ENCODE results near the gene TMIE.

TMIE gene

GRCh38 chr3:46701181-46701939 is at the start of gene TMIE:
TSS of gene TMIE (plus strand) at chr3:46701392. CDS start at chr3:46701488, 96 bp downstream.
- DNase-seq = no peak

- no peak for DNase-seq
These were observed 45.9 kb upstream of the TMIE start for GRCh38 chr3:46655271-46655670.

GRCh38 chr3:46656778-46657556 is 44.2 kb upstream of the TMIE start:
- no peak for DNase-seq

GRCh38 chr3:46659285-46659684 is 41.9 kb upstream of the TMIE start:
- DNase-seq = no peak

GRCh38 chr3:46660003-46660402 is 41.2 kb upstream of the TMIE start:
- no peak for DNase-seq

- no peak for DNase-seq
These were observed 40.4 kb upstream of the TMIE start for GRCh38 chr3:46660543-46661523.

- no peak for DNase-seq
These were observed 39.1 kb upstream of the TMIE start for GRCh38 chr3:46661776-46662766.

GRCh38 chr3:46662771-46663551 is 38.2 kb upstream of the TMIE start:
- no peak for DNase-seq

- DNase-seq = no peak
These were observed 37.5 kb upstream of the TMIE start for GRCh38 chr3:46663591-46664135.

GRCh38 chr3:46664188-46664970 is 36.8 kb upstream of the TMIE start:
- DNase-seq = no peak

GRCh38 chr3:46664971-46665762 is 36.0 kb upstream of the TMIE start:
- no peak for DNase-seq

GRCh38 chr3:46665763-46666452 is 35.3 kb upstream of the TMIE start:
- DNase-seq = no peak

- DNase-seq = no peak
These were observed 34.7 kb upstream of the TMIE start for GRCh38 chr3:46666453-46666845.

- DNase-seq = no peak
These were observed 34.1 kb upstream of the TMIE start for GRCh38 chr3:46667061-46667621.

GRCh38 chr3:46667657-46668056 is 33.5 kb upstream of the TMIE start:
- DNase-seq = no peak

GRCh38 chr3:46668116-46668515 is 33.1 kb upstream of the TMIE start:
- no peak for DNase-seq

- no peak for DNase-seq
These were observed 32.6 kb upstream of the TMIE start for GRCh38 chr3:46668591-46668990.

Measured in activated CD4-positive, alpha-beta T cell treated with anti-CD3 and anti-CD28 coated beads, Interleukin-2, amount 50 U/mL, for 1 hour (primary cell).